GM10248 (cell line): ENCODE results near the gene ZCCHC24.

Source experiments
- CTCF ChIA-PET: fragments of 300-600 bp; sonication (Branson Sonifier 250); formaldehyde crosslinking; extraction: SDS; loops from one replicate; lab custom pipeline; 2021; ENCODE audit warnings: antibody characterized with exemption; lab: Yijun Ruan, JAX
- POLR2A ChIA-PET: fragments of 350-650 bp; sonication (Branson Sonifier 250); formaldehyde crosslinking; extraction: SDS; loops from one replicate; lab custom pipeline; 2020; ENCODE audit warnings: antibody characterized with exemption; lab: Yijun Ruan, JAX
- DNase-seq: peaks from one replicate; pipeline ENCODE4 v3.0.0; 2012; ENCODE audit errors: extremely low spot score
- CTCF ChIP-seq: IDR thresholded peaks from 2 replicates; pipeline ENCODE4 v1.5.1; 2012; ENCODE audit warnings: mild to moderate bottlenecking, low read depth; ENCODE audit errors: extremely low read depth, missing control alignments, control extremely low read depth

Gene ZCCHC24

GRCh38 chr10:79488870-79489269 is 43.4 kb upstream of the ZCCHC24 start:
- ChIA-PET CTCF (interaction anchor here (1.1 to 5.2 kb wide), 10 partner anchors 8 to 116 kb away, joined by 3 to 54 read pairs (median 7); no protein-coding TSS in a partner anchor), POLR2A (no interaction called here)
- no peak for TF ChIP-seq CTCF
- peak; percentile 13 for DNase-seq

- no peak for DNase-seq
- POLR2A ChIA-PET: no interaction called here
- CTCF ChIA-PET: interaction anchor here (0.9 to 5.2 kb wide), 16 partner anchors 8 to 142 kb away, joined by 3 to 54 read pairs (median 5); no protein-coding TSS in a partner anchor
- TF ChIP-seq CTCF: no peak
Observed at GRCh38 chr10:79488336-79488735, 42.9 kb upstream of the ZCCHC24 start.

- ChIA-PET CTCF (interaction anchor here (0.9 to 5.2 kb wide), 18 partner anchors 9 to 701 kb away, joined by 3 to 54 read pairs (median 4); no protein-coding TSS in a partner anchor), POLR2A (no interaction called here)
- peak; percentile 78 for DNase-seq
- TF ChIP-seq CTCF: peak; percentile 73
Observed at GRCh38 chr10:79487296-79488194, 42.1 kb upstream of the ZCCHC24 start.

GRCh38 chr10:79484476-79484875 is 39.1 kb upstream of the ZCCHC24 start:
- DNase-seq: no peak
- POLR2A ChIA-PET: no interaction called here
- CTCF ChIA-PET: interaction anchor here (0.8 to 1.2 kb wide), 3 partner anchors 10 to 111 kb away, joined by 3 read pairs; no protein-coding TSS in a partner anchor
- TF ChIP-seq CTCF: no peak

GRCh38 chr10:79483948-79484347 is 38.5 kb upstream of the ZCCHC24 start:
- TF ChIP-seq CTCF: no peak
- CTCF ChIA-PET: interaction anchor here (1.2 kb wide), 1 partner anchor 15 kb away, joined by 3 read pairs; no protein-coding TSS in a partner anchor
- DNase-seq: no peak
- POLR2A ChIA-PET: no interaction called here

GRCh38 chr10:79483299-79483698 is 37.9 kb upstream of the ZCCHC24 start:
- TF ChIP-seq CTCF: no peak
- no peak for DNase-seq
- POLR2A ChIA-PET: no interaction called here
- CTCF ChIA-PET: no interaction called here
